NAMALWA (cell line): ENCODE measurements around the gene COMMD1.
"Not testable (repeated sequence)": the region's sequence is repeated elsewhere in the genome, so short reads cannot be mapped to it uniquely, and the experiment has no call there.

Experiments used
- DNase-seq: peaks from one replicate; pipeline ENCODE4 v3.0.0-alpha.2; 2015; ENCODE audit warnings: low spot score

COMMD1 gene

DNA sequence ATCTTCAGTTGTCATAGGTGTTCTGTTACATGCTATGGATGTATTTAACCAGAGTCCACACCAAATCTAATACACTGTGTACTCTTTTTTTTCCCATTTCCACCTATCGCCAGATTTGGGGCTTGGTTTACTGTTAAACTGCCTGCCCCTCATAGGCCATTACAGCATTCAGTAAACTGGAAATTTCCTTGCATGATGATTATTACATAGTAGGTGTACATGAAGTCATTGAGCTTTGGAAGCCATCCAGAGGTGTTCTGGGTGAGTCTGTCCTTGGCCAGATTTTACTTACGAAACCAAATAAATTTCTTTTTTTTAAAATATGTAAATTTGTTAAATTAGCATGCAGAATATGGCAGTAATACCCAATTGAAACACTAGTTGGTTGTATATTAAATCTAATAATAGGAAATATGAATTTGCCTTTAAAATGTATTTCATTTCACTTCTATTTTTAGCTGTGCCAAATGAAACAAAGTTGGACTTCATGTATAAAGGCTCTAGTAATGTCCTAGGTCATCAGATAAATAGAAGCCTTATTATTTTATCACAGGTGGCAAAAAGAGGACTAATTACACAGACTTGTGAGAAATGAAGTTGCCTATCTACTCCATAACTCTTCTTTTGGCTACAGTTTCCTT is 60.7 kb downstream of the COMMD1 start:
- no peak for DNase-seq

GRCh38 chr2:61967262-61967661 is 61.8 kb downstream of the COMMD1 start:
- no peak for DNase-seq

- no peak for DNase-seq
Measured at GRCh38 chr2:61969376-61969775, 63.9 kb downstream of the COMMD1 start.

DNA sequence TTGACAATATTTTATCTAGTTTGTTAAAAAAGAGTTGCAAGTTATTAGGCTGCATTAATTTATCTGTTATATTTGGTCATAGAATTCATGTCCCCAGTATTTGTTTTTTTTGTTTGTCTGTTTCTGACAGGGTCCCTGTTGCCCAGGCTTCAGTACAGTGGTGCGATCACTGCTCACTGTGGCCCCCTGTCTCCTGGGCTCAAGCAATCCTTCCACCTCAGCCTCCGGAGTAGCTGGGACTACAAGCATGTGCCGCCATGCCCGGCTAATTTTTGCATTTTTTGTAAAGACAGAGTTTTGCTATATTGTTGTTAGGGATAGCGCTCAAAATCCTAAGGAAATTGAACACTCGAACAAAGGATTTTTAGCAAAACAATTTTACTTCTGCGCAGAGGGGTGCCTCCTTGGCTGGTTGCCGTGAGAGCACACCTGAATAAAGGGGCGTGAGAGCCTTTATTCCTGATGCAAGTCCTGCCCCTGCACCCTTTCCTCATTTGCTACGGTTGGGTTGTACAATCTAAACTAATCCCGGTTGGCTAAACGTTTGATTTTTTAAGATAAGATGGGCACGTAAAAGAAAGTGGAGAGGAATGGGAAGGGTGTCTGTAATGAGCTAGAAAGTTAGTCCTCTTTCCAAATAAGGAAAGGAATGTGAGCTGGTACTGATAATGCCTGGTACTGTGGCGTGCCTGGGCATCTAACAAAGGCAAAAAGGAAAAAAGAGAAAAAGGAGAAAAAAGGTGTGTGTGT is 65.5 kb downstream of the COMMD1 start:
- DNase-seq: no peak

DNA sequence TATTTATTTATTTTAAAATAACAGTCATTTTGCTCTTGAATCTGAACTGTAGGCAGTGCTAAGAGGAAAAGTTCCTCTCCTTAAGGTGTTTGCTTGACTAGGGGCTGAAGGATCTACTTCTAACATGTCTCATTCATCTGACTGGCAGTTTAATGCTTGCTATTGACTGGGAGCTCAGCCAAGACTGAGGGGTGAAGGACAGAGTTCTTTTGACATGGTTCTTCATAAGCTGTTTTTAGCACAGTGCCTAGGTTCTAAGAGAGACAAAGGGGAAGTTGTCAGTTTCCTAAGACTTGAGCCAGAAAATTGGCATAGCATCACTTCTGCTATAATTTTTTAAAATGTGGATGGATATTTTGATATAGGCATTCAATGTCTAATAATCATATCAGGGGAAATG is 73.0 kb downstream of the COMMD1 start:
- peak; percentile 20 for DNase-seq

GRCh38 chr2:61980758-61981157 is 75.3 kb downstream of the COMMD1 start:
- DNase-seq: no peak

GRCh38 chr2:61984682-61985081 is 79.2 kb downstream of the COMMD1 start:
- no peak for DNase-seq

DNA sequence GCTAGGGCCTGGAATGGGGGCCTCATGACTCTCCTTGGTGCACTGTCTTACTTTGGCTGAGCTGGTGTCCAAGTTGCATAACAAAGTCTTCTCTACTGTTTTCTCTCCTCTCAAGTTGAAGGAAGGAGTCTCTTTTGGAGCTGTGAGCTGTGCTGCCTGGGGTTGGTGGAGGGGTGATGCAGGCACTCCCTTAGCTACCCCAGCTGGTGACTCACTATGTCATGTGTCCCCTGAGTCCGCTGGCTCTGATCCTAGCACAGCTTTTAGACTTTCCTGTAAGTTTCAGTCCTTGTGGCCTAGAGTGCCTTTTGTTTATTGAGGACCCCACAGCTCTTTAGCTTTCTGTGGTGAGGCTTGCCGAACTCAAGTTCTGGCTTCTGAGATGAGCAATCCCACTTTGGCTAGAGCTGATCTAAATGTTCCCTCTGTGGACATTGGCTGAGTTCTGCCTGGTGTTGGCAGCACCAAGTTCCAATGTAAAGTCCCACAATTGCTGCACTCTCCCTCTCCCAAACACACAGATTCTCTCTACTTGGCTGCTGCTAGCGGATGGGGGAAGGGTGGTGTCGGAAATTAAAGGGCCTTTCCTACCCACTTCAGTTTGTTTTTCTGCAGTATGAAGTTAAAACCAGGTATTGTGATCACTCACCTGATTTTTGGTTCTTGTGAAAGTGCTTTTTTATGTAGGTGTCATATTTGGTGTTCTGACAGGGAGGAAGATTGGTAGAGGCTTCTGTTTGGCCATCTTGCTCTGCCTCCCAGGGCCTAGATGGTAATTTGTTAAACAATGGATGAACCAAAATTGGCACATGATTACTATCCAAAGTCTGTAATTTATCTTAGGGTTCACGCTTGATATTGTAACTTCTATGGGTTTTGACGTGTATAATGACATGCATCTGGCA is 83.2 kb downstream of the COMMD1 start:
- DNase-seq: no peak

GRCh38 chr2:61993422-61994024 is 88.0 kb downstream of the COMMD1 start:
- peak; percentile 74 for DNase-seq

DNA sequence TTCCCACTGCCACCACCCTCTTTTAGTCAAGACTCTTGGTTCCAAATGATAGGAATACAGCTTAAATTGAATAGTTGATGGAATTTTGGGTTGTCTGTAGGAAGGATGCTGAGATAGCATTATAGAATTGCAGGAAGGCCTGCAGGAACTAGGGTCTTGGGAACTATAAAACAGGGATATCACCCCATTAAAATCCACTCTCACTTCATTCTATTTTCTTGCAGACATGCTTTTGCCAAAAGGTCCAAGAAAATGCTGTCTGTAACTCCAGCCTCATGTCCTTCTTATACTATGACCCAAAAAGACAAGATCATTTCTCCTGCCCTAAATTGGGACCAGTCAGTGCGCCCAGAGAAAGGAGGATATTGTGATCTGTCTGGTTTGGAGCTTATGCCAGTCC is 89.1 kb downstream of the COMMD1 start:
- no peak for DNase-seq

DNA sequence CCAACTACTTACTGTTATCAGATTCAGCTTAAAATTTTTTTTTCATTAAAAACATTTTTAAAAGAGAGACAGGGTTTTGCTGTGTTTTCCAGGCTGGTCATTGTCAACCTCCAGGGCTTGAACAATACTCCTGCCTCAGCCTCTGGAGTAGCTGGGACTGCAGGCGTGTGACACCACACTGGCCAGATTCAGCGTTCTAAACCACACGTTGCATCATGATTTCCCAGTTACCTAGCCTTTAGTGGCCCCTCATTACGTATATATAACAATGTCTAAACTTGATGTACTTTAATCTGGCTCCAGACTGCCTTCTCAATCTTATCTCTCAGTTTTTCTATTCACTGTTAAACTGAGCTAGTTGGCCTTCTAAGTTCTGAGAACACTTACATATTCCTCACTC is 89.6 kb downstream of the COMMD1 start:
- no peak for DNase-seq

DNA sequence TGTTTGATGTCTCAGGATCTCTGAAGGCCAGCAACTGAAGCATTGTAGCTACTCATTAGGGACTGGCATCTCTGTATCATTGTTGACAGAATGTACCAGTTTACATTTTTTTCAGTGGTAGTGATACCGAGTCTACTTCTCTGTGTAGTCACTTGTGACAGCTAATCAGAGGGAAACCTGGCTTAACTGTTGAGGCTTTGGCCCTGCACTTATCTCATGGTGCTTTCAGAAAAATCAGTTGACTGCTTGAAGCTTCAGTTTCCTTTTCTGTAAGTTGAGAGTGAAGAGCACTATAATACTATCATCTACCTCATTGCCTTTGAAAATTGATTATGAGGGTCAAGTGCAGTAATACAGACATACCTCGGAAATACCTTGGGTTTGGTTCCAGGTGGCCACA is 90.0 kb downstream of the COMMD1 start:
- no peak for DNase-seq

- DNase-seq: no peak
Measured at GRCh38 chr2:61998426-61998825, 93.0 kb downstream of the COMMD1 start.

DNA sequence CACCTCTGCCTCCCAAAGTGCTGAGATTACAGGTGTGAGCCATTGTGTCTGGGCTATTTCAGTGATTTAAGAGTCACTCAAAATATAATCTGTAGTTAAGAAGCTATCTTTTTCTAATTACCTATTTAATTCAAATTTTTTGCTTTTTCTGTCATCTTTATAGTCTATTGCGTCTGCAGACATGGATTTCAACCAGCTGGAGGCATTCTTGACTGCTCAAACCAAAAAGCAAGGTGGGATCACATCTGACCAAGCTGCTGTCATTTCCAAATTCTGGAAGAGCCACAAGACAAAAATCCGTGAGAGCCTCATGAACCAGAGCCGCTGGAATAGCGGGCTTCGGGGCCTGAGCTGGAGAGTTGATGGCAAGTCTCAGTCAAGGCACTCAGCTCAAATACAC is 95.1 kb downstream of the COMMD1 start:
- DNase-seq: no peak

- no peak for DNase-seq
Measured at GRCh38 chr2:62001431-62001830, 96.0 kb downstream of the COMMD1 start.

DNA sequence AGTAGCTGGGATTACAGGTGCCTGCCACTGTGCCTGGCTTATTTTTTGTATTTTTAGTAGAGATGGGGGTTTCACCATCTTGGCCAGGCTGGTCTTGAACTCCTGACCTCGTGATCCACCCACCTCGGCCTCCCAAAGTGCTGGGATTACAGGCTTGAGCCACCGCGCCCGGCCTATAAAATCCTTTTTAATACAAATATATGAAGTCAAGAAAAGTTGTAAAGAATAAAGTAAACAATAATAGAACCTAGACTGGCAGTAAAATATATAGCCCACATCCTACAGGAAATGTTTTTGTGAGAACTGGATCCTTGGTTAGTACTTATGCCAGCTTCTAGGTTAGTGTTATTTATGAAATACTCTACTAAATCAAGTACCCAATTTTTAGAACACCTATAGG is 99.0 kb downstream of the COMMD1 start:
- not testable (repeated sequence) for DNase-seq

DNA sequence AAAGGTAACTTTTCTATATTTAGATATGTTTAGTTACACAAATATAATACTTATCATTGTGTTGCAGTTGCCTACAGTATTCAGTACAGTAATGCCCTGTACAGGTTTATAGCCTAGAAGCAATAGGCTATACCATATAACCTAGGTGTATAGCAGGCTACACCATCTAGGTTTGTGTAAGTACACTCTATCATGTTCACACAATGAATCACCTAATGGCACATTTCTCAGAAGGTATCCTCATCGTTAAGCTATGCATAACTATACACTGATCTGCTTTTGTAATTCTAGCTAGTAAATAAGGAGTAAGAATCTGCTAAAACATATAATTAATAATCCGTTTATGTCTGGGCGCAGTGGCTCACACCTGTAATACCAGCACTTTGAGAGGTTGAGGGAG is 102.1 kb downstream of the COMMD1 start:
- DNase-seq: no peak

DNA sequence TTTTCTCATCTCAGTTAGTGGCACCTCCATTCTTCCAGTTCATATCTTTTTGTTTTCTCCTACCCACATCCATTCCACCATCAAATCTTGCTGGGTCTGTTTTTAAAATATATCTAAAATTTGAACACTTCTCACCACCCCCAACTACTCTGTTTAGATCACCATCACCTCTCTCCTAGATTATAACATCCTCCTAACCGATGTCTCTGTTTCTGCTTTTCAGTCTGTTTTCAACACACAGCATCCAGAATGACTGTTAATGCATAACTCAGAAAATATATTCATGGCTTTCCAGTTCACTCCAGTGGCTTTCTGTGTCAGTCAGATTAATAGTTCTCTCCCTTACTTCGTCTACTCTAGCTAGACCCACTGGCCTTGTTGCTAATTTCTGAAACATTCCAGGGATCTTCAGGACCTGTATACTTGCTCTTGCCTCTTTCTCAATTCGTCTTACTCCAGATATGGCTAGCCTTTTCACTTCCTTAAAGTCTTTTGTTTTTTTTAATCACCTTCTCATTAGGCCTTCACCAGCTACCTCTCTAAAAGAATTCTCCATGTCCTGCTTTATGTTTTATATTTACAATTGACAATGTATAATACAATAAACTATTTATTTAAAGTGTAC is 105.3 kb downstream of the COMMD1 start:
- DNase-seq: no peak

GRCh38 chr2:62013641-62014040 is 108.2 kb downstream of the COMMD1 start:
- no peak for DNase-seq

DNA sequence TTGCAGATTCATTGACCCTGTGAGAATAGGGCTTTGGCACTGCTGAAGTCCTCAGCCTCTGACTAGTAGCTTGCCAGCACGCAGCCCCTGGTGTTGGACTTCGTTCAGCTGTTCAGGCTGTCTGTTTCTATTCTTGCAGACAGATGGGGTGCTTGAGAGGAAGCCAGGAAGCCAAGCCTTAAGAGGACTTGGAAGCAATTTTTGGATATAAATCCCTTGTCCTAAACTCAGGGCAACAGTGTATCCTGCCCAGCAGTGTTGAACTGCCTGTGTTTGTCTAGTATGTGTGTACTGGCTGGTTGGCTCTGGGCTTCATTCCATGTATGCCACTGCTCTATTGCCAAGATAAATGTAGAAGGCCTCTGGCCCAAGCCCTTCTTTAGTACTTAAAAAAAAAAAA is 108.6 kb downstream of the COMMD1 start:
- DNase-seq: no peak

DNA sequence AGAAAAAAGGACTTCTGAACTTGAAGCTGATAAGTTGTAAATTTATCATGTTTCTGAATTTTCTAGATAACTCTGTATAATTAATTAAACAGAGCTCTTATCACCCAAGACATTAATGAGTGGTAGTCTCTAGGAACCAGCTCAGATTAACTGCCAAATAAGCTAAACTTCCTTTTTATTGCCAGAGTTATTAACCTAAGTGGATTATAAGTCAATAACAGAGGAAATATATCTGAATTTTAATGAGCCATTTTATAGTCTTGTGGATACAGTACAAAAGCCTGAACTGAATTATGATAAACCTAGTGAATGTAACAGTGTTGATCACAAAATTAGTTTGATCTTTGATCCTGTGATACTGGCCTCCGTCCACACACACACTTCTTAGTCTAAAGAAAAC is 111.5 kb downstream of the COMMD1 start:
- DNase-seq: no peak

GRCh38 chr2:62029910-62030309 is 124.4 kb downstream of the COMMD1 start:
- no peak for DNase-seq
